Progenitor cell of endocrine pancreas (in vitro differentiated cells): ENCODE measurements around the gene EBF3. TPM values are rescaled to one million over a fixed set of nuclear protein-coding genes. Genes with fewer than 3 reads are reported as not detected.

Experiments
- DNase-seq: peaks from one replicate; pipeline ENCODE4 v3.0.0; 2021; ENCODE audit warnings: low spot score; ENCODE audit not compliant: unreplicated experiment
- H3K27ac Mint-ChIP-seq: 2 replicates; pipeline ENCODE4 v1.8.0; 2021; ENCODE audit warnings: mild to moderate bottlenecking, moderate library complexity, mixed read lengths
- H3K27me3 Mint-ChIP-seq: 2 replicates; pipeline ENCODE4 v1.8.0; 2021; ENCODE audit warnings: mixed read lengths
- H3K36me3 Mint-ChIP-seq: 2 replicates; pipeline ENCODE4 v1.8.0; 2022; ENCODE audit warnings: mixed read lengths; ENCODE audit not compliant: insufficient read depth
- H3K4me1 Mint-ChIP-seq: 2 replicates; pipeline ENCODE4 v1.8.0; 2021; ENCODE audit warnings: low read depth, mixed read lengths
- H3K4me3 Mint-ChIP-seq: 2 replicates; pipeline ENCODE4 v1.8.0; 2021; ENCODE audit warnings: low read depth, mild to moderate bottlenecking, moderate library complexity, mixed read lengths
- H3K9me3 Mint-ChIP-seq: 2 replicates; pipeline ENCODE4 v1.8.0; 2021; ENCODE audit warnings: low read depth, mixed read lengths
- total RNA-seq: library from RNA; stranded (reverse); gene quantifications from 2 replicates; pipeline ENCODE4 v1.2.1, GENCODE V29; 2021
- TF ChIP-seq, protein P1 (sequence below): fragments of 200-600 bp; sonication (generic); IDR thresholded peaks from one replicate; pipeline ENCODE4 v1.5.0; 2021; ENCODE audit warnings: antibody characterized with exemption, mild to moderate bottlenecking; ENCODE audit not compliant: unreplicated experiment

Gene EBF3
- total RNA-seq, 1 donor from 2014 or later = 0.19 TPM

DNA sequence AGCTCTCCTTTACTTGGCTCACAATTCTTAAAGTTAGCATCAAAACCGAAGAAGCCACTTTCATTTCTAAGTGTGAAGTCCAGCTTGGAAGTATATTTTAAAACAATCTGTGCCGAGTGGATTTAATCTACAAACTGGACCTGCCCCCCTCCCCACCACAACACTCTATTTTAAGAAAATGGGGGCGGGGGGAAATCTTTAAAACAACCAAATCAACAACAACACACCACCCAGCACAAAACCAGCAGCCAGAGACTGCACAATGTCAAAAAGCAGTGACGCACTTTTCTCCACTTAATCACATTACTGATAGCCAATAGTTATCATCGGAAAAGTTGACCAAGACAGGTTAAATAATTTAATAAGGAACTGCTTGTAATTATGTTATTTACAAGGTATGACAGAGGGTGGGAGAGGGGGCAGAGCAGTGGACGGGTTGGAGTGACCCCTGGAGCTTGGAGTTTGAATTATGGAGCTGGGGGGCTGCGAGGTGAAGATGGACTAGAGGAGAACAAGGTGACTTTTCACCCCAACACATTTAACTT is 2.8 kb downstream of the EBF3 start:
- H3K27ac Mint-ChIP-seq = peak overlapping the region; percentile 25
- no peaks in the 10 kb centered on the region for H3K36me3 Mint-ChIP-seq
- H3K4me3 Mint-ChIP-seq = no peak overlapping the region
- no peaks in the 10 kb centered on the region for H3K9me3 Mint-ChIP-seq
- H3K4me1 Mint-ChIP-seq = peaks cover 16% of the 10 kb centered on the region
- DNase-seq = no peak
- peaks cover 74% of the 10 kb centered on the region for H3K27me3 Mint-ChIP-seq
- TF ChIP-seq, protein P1, sequence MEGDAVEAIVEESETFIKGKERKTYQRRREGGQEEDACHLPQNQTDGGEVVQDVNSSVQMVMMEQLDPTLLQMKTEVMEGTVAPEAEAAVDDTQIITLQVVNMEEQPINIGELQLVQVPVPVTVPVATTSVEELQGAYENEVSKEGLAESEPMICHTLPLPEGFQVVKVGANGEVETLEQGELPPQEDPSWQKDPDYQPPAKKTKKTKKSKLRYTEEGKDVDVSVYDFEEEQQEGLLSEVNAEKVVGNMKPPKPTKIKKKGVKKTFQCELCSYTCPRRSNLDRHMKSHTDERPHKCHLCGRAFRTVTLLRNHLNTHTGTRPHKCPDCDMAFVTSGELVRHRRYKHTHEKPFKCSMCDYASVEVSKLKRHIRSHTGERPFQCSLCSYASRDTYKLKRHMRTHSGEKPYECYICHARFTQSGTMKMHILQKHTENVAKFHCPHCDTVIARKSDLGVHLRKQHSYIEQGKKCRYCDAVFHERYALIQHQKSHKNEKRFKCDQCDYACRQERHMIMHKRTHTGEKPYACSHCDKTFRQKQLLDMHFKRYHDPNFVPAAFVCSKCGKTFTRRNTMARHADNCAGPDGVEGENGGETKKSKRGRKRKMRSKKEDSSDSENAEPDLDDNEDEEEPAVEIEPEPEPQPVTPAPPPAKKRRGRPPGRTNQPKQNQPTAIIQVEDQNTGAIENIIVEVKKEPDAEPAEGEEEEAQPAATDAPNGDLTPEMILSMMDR = no peak

DNA sequence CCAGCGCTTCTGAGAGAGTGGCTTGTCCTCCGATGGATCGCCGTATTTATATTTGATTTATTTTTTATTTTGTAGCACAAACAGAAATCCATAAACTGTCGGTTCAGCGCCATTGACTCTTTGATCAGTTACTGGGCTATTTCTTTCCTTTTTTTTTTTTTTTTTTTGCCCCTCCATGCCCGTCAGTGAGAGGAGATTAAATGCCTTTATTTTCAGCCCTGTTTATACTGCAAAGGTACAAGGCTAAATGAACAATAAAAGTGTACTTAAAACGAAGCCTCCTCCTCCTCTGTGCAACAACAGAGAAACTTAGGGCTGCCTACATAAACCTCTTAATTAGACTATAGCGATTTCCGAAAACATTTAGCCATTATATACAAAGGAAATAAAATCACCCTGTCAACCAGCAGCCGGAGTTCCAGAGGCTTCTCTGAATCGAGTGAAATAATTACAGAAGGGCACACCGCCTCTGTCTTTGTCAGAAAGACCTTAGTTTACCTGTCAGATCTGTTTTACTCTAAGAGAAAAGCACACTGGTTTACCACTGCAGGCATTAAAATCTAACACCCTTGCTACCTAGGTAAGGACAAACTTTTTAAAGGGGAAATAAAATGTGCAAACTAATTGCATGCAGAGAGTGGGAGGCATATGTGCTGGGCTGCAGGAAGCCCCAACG is 3.5 kb downstream of the EBF3 start:
- no peak for DNase-seq
- TF ChIP-seq, protein P1 = no peak
- no peaks in the 10 kb centered on the region for H3K9me3 Mint-ChIP-seq
- peaks cover 74% of the 10 kb centered on the region for H3K27me3 Mint-ChIP-seq
- no peaks in the 10 kb centered on the region for H3K36me3 Mint-ChIP-seq
- no peak overlapping the region for H3K4me3 Mint-ChIP-seq
- no peak overlapping the region for H3K27ac Mint-ChIP-seq
- H3K4me1 Mint-ChIP-seq = peaks cover 20% of the 10 kb centered on the region

DNA sequence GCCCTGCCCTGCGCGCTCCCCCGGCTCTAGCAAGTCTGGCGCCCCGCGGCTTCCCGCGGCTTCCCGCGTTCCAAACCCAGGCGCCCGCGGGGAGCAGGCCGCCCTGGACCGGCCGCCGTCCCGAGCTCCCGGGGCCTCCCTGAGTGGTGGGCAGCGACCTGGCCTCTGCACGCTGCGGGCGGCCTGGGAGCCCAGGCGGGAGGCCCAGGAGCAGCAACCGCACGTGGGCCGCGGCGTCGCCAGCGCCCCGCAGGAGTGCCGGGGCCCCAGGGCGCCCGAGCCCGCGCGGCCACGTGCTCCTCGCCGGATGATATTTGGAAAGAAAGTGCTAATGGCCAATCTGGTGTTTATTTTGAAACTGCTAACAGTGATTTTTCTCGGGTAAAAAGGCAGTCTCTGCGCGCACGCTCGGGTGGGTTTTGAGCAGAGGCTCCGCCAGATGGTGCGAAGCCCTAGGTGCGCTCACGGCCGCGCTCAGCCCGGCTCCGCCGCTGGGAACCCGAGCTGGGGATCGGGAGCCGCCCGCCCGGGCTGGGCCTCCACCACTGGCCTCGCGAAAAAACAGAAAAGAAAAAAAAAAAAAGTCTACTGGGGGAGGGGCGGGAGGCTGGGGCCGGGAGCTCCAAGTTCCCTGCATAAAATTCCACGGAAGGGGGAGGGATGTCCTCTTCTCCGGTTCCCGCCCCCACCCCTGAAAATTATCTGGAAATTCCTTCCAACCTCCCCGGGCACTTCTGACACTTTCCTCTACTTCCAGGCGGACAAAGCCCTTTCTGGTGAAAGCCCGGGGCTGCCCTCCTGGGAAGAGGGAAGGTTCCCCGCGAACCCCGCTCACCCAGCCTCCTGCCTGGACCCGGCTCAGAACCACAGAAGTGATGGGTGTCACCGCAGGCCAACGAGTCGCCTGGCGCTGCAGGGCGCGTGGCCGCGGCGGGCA is 4.3 kb downstream of the EBF3 start:
- H3K4me1 Mint-ChIP-seq = peaks cover 20% of the 10 kb centered on the region
- TF ChIP-seq, protein P1 = no peak
- no peak overlapping the region for H3K4me3 Mint-ChIP-seq
- no peaks in the 10 kb centered on the region for H3K9me3 Mint-ChIP-seq
- no peaks in the 10 kb centered on the region for H3K36me3 Mint-ChIP-seq
- H3K27me3 Mint-ChIP-seq = peaks cover 78% of the 10 kb centered on the region
- no peak overlapping the region for H3K27ac Mint-ChIP-seq
- DNase-seq = no peak

DNA sequence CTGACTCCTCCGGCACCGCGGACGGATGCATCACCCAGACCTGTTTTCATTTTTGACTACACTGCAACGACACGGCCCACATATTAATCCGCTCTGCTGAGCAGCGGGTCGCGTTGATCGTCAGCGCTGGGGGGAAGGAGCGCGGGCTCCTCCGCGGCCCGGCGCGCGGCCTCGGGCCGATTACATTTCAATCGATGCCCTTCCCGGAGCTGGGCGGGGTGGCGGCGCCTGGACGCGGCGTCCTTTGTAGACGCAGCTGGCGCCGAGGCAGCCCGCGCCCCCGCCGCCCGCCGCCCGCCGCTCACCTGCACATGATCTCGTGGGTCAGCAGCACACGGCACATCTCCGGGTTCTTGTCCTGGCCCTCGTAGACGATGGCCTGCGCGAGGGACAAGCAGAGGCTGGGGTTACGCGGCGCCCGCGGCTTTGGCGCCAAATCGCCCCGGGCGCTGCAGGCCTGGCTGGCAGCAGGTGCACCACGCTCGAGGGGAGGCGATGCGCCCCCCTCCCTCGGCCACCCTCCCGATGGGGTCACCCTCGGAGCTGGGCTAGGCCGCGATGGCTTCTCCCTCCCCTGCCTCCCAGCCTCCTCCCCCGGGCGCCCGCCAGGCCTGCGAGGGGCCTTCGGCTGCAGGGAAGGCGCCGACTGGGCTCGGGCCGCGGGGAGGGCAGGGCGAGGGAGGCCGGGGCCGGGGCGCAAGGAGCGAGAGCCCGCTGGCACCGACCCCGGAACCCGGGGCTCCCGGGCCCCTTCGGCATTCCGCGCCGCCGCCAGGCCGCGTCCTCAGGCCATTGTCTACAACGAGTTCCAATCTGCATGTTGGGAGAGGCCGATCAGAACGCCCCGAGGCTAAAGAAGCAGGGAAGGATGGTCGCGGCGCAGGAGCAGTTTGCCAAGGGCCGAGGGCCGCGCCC is 5.2 kb downstream of the EBF3 start:
- no peak overlapping the region for H3K4me3 Mint-ChIP-seq
- DNase-seq = no peak
- peaks cover 18% of the 10 kb centered on the region for H3K4me1 Mint-ChIP-seq
- no peaks in the 10 kb centered on the region for H3K9me3 Mint-ChIP-seq
- no peak overlapping the region for H3K27ac Mint-ChIP-seq
- TF ChIP-seq, protein P1 = no peak
- no peaks in the 10 kb centered on the region for H3K36me3 Mint-ChIP-seq
- H3K27me3 Mint-ChIP-seq = peaks cover 84% of the 10 kb centered on the region
